Activated CD8-positive, alpha-beta memory T cell treated with anti-CD3 and anti-CD28 coated beads for 24 hours (primary cell): ENCODE measurements around the gene SOX6.

Experiments used
- DNase-seq: peaks from one replicate; pipeline ENCODE4 v3.0.0-alpha.2; 2020

SOX6 gene

GRCh38 chr11:16363706-16364105 is 7.4 kb upstream of the SOX6 start:
- DNase-seq = no peak

- DNase-seq = no peak
Measured at GRCh38 chr11:16361108-16361865, 4.9 kb upstream of the SOX6 start.

DNA sequence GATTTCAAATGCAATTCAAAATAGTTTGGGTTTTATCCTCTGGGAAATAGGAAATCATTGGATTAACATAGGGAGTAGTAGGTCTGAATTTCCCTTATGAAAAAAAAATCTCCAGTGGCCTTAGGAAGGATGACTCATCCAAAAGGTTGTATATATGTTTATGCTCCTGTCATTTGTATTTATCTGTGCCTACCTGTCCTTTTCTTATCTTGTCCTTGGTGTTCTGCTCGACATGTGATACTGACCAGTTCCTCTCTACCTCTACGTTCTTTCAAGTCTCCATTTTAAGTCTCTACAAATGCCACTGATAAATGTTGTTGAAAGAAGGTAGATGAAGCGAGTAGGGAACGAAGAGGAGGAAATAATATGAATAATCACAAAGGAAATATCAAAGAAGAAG is 3.0 kb upstream of the SOX6 start:
- no peak for DNase-seq

DNA sequence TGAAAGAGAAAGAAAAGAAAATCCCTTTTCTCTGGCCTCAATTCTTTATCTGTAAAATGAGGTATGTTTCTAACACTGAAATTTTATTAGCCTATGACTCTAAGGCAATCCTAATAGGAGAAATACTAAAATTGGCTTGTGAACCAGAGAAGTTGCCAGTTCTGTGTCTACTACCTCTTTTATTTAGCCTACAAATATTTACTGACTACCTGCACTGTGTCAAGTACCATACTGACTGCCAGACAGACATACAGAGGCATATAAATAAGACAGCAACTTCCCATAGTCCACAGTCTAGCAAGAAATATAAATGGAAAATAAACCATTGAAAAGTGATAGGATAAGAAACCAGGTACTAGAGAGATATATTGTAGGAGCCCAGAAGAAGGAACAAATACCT is 2.4 kb upstream of the SOX6 start:
- no peak for DNase-seq

DNA sequence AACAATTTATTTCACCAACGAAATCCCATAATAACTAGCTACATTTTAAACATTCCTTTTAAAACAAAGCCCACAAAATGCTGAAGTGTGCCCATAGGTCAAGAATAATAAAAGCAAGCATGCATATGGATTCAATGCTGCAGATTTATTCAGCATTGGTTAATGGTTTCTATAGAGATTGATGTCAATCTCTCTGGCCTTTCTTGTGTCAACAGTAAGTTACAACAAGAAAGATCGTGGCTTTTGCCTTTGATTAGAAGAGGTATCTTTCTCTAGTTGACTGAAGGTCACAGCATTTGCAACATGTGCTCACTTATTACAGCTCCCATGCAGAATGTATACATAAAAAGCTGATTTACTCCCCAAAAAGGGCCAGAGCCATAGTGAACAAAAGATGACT is 1.4 kb upstream of the SOX6 start:
- DNase-seq = no peak

DNA sequence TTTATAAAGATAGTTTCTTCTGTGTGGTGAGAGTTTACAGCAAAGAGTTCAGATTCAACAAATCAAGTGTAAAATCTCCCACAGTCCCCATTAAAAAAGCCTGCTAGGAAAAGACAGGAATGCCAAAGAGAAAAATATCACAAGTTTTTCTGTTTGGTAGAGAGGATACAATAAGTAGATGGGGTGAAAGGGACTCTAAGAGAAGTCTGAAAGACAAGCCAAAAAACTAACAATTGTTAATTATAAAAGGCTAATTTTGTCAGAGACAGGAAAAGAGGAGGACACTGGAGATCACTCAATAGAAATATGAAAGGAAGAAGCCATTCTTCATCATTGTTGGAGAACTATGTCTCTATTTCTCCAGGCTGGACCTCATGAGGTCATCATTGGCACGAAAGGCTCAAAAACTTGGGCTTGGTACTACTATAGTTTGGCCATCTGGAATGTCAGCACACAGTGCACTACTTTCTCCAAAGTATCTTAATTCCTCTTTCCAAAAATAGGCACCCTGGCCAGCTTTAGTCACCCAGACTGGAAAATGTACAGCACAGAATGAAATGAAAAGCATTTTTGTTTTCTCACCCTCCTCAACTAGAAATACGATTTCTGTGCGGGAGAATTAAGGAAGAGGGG is 531 bp upstream of the SOX6 start:
- no peak for DNase-seq

DNA sequence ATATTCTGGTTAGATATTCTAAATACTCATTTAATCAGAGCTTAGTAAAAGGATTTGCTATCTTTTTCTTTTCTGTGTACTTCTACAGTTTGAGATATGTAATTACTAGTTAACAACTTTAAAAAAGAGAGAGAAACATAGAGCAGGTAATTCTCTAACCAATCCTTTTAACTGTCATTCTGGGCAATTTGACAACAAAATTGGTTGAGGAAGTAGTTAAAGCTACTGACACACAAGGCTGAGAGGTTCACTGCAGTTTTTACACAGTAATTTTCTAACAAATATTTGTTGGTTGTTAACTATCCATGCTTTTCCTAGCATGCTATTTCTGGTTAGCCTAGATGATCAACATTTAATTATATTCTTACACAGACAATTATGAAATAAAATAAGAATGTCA is 3.6 kb downstream of the SOX6 start:
- no peak for DNase-seq

GRCh38 chr11:16350125-16350524 is 6.2 kb downstream of the SOX6 start:
- DNase-seq = no peak

- DNase-seq = no peak
Measured at GRCh38 chr11:16347928-16348685, 8.2 kb downstream of the SOX6 start.

GRCh38 chr11:16346975-16347374 is 9.4 kb downstream of the SOX6 start:
- DNase-seq = no peak

DNA sequence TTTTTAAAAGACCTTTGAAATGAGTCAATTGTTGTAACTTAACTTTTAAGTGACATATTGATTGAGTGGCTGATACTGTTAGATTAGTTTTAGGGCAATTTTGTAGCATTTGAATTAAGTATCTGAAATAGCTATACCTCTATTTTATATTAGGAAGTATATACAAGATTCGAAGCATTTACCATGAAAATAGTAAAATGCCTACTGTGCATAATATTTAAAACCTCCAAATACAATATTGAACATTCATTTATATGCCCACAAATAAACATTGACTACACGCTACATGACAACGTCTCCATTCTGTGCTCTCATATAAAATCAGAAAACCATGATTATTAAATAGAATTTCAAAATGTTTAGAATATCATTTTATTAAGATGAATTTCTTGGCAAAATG is 14.5 kb downstream of the SOX6 start:
- no peak for DNase-seq

DNA sequence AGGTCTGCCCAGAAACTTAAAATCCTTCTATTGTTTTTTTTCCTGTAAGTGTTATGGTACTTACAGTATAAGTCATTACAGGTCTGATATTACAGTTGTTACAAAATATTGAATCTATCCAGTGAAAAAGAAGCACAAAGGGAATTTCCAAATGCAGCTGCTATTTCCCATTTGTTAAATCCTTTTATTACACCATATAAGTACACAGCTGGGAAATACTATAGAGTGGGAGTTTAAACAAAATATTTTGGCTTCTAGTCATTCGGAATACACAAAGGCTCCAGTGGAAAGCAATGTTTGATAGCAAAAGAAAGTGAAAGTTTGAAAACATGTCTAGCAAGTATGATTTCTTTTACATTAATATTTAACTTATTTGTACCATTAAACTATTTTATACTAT is 18.0 kb downstream of the SOX6 start:
- DNase-seq = no peak

- DNase-seq = no peak
Measured at GRCh38 chr11:16337421-16338213, 18.7 kb downstream of the SOX6 start.

- DNase-seq = no peak
Measured at GRCh38 chr11:16336721-16337120, 19.6 kb downstream of the SOX6 start.

DNA sequence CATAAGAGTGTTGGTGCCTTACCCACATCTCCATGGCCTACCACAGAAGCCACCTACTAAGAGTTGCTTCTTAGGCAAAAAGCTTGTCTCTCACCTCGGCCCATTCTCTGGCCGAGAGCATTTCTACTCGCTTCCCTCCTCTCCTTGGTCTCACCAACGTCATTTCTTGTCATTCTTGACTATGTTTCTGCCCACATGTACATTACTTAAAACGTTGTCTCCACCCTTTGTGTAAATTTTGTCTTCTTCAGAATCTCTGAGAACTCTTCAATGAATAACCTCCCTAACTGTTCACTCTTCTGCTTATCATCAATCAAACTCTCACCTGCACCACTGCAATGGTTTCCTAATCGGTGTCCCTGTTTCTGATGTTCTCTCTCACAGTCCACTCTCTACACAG is 20.1 kb downstream of the SOX6 start:
- no peak for DNase-seq

GRCh38 chr11:16335236-16335962 is 20.9 kb downstream of the SOX6 start:
- DNase-seq = no peak

DNA sequence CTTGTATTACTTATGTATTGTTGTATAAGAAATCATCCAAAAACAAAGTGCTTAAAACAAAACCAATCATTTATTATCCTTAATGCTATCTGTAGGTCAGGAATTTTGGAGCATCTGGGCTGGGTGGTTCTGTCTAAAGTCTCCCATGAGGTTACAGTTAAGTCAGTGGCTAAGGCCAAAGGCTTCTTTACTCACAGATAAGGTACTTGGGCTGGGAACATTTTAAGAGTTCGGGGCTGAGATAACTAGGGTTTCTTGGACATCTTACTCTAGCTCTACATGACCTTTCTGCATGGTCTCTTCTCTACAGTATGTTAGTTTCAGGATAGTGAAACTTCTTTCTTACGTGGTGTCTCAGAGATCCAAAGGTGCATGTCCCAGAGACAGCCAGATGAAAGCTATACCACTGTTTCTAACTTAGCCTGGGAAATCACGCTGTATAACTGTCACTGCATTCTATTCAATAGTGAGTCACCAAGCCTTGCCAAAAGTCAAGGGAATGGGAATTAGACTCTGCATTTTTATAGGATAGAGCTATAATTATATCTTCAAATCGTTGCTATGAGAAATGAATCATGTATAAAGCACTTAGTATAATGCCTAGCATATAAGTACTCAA is 29.6 kb downstream of the SOX6 start:
- DNase-seq = no peak

DNA sequence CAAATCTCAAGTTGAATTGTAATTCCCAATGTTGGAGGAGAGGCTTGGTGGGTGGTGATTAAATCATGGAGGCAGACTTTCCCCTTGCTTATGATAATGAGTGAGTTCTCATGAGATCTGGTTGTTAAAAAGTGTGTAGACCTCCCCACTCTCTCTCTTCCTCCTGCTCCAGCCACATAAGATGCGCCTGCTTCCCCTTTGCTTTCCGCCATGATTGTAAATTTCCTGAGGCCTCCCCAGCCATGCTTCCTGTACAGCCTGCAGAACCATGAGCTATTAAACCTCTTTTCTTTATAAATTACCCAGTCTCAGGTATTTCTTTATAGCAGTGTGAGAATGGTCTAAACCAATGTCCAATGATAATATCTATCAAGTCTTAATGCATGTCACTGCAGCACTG is 34.2 kb downstream of the SOX6 start:
- DNase-seq = no peak

DNA sequence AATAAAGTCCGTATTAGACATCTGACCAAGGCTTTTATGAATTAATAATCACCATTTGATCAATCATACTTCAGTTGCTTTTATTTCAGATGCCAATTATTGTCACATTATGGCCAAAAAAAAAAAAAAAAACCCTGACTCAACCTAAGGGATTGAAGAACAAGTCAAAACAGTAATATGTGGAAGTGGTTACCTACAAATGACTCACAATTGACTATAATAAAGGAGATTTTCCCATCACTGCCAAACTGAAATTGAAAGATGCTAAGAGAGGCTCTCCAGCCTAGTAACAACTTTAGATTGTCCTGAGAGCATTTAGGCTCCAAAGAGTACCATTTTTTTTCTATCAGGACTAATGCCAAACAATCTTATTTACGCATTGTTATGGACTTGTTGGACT is 35.2 kb downstream of the SOX6 start:
- no peak for DNase-seq

GRCh38 chr11:16318320-16318719 is 38.0 kb downstream of the SOX6 start:
- DNase-seq = no peak

- no peak for DNase-seq
Measured at GRCh38 chr11:16317712-16318111, 38.6 kb downstream of the SOX6 start.

GRCh38 chr11:16313846-16314245 is 42.5 kb downstream of the SOX6 start:
- no peak for DNase-seq
